ENCODE measurements around the gene MYPOP. TPM values are rescaled to one million over a fixed set of nuclear protein-coding genes. Genes with fewer than 3 reads are reported as not detected.
A peak's percentile ranks its signal among the peaks of the same experiment; 100 is the strongest.

The MYPOP gene
- total and polyA plus RNA-seq, 2 of the 13 experiments (the other 11 are each of a cell fraction or from before 2014, with no cell fraction given): 2.3 to 2.7 TPM

- TF ChIP-seq KAT8 (CRISPR knock-in tag; IDR thresholded peaks at IDR 0.05) (peak; percentile 75; the same call in 1 of the 2 replicates), TRIM22 (IDR thresholded peaks at IDR 0.05) (no peak), ATAD3A (CRISPR knock-in tag; IDR thresholded peaks at IDR 0.05) (no peak), KLF13 (CRISPR knock-in tag; IDR thresholded peaks at IDR 0.05) (no peak), ATF4 (CRISPR knock-in tag; IDR thresholded peaks at IDR 0.05) (no peak), XBP1 (CRISPR knock-in tag; IDR thresholded peaks at IDR 0.05) (no peak), KDM5A (IDR thresholded peaks at IDR 0.05; ENCODE audit: borderline replicate concordance, low read length) (peak; percentile 93), ZNF382 (CRISPR knock-in tag; IDR thresholded peaks at IDR 0.05; ENCODE audit: borderline replicate concordance) (no peak), ZZZ3 (CRISPR knock-in tag; IDR thresholded peaks at IDR 0.05; ENCODE audit: borderline replicate concordance) (peak; percentile 56; the same call in 1 of the 2 replicates), U2AF2 (IDR thresholded peaks at IDR 0.05; ENCODE audit: low read depth, low read length) (no peak; the same call in 1 of the 2 replicates), PCBP2 (optimal IDR thresholded peaks at IDR 0.05; ENCODE audit: low read depth, low read length, poor library complexity, severe bottlenecking) (no peak), KLF6 (CRISPR knock-in tag; IDR thresholded peaks at IDR 0.05) (peak; percentile 51; the same call in 1 of the 2 replicates), ZNF777 (CRISPR knock-in tag; IDR thresholded peaks at IDR 0.05) (no peak; the same call in 1 of the 2 replicates), IRF1 (CRISPR knock-in tag; IDR thresholded peaks at IDR 0.05; ENCODE audit: low read depth) (no peak), SUZ12 (IDR thresholded peaks at IDR 0.05; ENCODE audit: low read depth, low read length) (peak; percentile 63), CAMTA2 (CRISPR knock-in tag; IDR thresholded peaks at IDR 0.05; ENCODE audit: borderline replicate concordance) (no peak), ELK4 (CRISPR knock-in tag; IDR thresholded peaks at IDR 0.05; ENCODE audit: borderline replicate concordance) (0 out of 2 replicates have a peak, but pooled peaks have one; percentile 41), TCF7L2 (IDR thresholded peaks at IDR 0.05; ENCODE audit: low read depth, low read length) (no peak), ZNF563 (CRISPR knock-in tag; IDR thresholded peaks at IDR 0.05) (0 out of 2 replicates have a peak, but pooled peaks have one; percentile 31), ZMYM3 (CRISPR knock-in tag; IDR thresholded peaks at IDR 0.05) (peak; percentile 98), ZNF280B (CRISPR knock-in tag; IDR thresholded peaks at IDR 0.05; ENCODE audit: borderline replicate concordance) (no peak), KDM4B (CRISPR knock-in tag; IDR thresholded peaks at IDR 0.05) (peak; percentile 30; the same call in 1 of the 2 replicates), ZBTB20 (CRISPR knock-in tag; IDR thresholded peaks at IDR 0.05; ENCODE audit: borderline replicate concordance, low read depth) (0 out of 2 replicates have a peak, but pooled peaks have one; percentile 30)
- TF ChIP-seq, protein P1, sequence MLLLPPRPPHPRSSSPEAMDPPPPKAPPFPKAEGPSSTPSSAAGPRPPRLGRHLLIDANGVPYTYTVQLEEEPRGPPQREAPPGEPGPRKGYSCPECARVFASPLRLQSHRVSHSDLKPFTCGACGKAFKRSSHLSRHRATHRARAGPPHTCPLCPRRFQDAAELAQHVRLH (CRISPR knock-in tag; IDR thresholded peaks at IDR 0.05; ENCODE audit: borderline replicate concordance, low read depth): no peak; the same call in 1 of the 2 replicates
Measured at GRCh38 chr19:45886427-45887199, 15.8 kb downstream of the MYPOP start (continued).
